NT2/D1 (cell line): ENCODE measurements around the gene UGT2A1.

ENCODE experiments used
- DNase-seq: peaks from one replicate; pipeline ENCODE4 v3.0.0-alpha.2; 2011; ENCODE audit warnings: low read depth, low spot score
- H3K27me3 ChIP-seq: 2 replicates; pipeline ENCODE4 v1.6.0; 2011; ENCODE audit warnings: mild to moderate bottlenecking; ENCODE audit not compliant: insufficient read length, insufficient read depth
- H3K36me3 ChIP-seq: 2 replicates; pipeline ENCODE4 v1.6.1; 2011; ENCODE audit warnings: mild to moderate bottlenecking, low read length, mixed read lengths; ENCODE audit not compliant: insufficient read depth, insufficient read length
- H3K4me1 ChIP-seq: 2 replicates; pipeline ENCODE4 v1.5.1; 2011; ENCODE audit not compliant: insufficient read depth, insufficient read length
- H3K4me3 ChIP-seq: 2 replicates; pipeline ENCODE4 v1.5.1; 2011; ENCODE audit warnings: low read depth; ENCODE audit not compliant: insufficient read length
- H3K9ac ChIP-seq: 2 replicates; pipeline ENCODE4 v1.6.0; 2011; ENCODE audit warnings: low read depth; ENCODE audit not compliant: insufficient read length
- H3K9me3 ChIP-seq: 2 replicates; pipeline ENCODE4 v1.5.1; 2011; ENCODE audit warnings: mild to moderate bottlenecking, low read length; ENCODE audit not compliant: insufficient read depth
- SUZ12 ChIP-seq: IDR thresholded peaks from 2 replicates; pipeline ENCODE4 v1.6.1; 2011; ENCODE audit not compliant: insufficient read length, insufficient read depth; ENCODE audit errors: extremely low read depth
- YY1 ChIP-seq: IDR thresholded peaks from 2 replicates; pipeline ENCODE4 v1.6.1; 2011; ENCODE audit not compliant: insufficient read length, insufficient read depth
- ZNF274 ChIP-seq: IDR thresholded peaks from 2 replicates; pipeline ENCODE4 v1.6.1; 2011; ENCODE audit warnings: mild to moderate bottlenecking, low read depth, low read length

Gene UGT2A1

GRCh38 chr4:69584135-69584534, 68.9 kb downstream of the UGT2A1 start:
- H3K9ac ChIP-seq, result no peak overlapping the region
- no peaks in the 10 kb centered on the region for H3K36me3 ChIP-seq
- H3K4me3 ChIP-seq, result no peak overlapping the region
- H3K27me3 ChIP-seq, result no peaks in the 10 kb centered on the region
- no peaks in the 10 kb centered on the region for H3K4me1 ChIP-seq
- TF ChIP-seq ZNF274 (no peak), SUZ12 (no peak), YY1 (no peak)
- no peaks in the 10 kb centered on the region for H3K9me3 ChIP-seq
- DNase-seq, result no peak

- Histone ChIP-seq H3K9ac (no peak overlapping the region), H3K4me3 (no peak overlapping the region), H3K9me3 (no peaks in the 10 kb centered on the region), H3K36me3 (no peaks in the 10 kb centered on the region), H3K4me1 (no peaks in the 10 kb centered on the region), H3K27me3 (no peaks in the 10 kb centered on the region)
- no peak for TF ChIP-seq SUZ12
- TF ChIP-seq ZNF274, result no peak
- TF ChIP-seq YY1, result no peak
- DNase-seq, result no peak
These were observed 69.5 kb downstream of the UGT2A1 start for GRCh38 chr4:69583543-69583942.

- no peak for TF ChIP-seq YY1
- TF ChIP-seq SUZ12, result no peak
- TF ChIP-seq ZNF274, result no peak
- H3K27me3 ChIP-seq, result no peaks in the 10 kb centered on the region
- H3K9ac ChIP-seq, result no peak overlapping the region
These were observed 75.8 kb downstream of the UGT2A1 start for GRCh38 chr4:69577245-69577644.

GRCh38 chr4:69576251-69576877, 76.7 kb downstream of the UGT2A1 start:
- H3K4me3 ChIP-seq, result no peak overlapping the region
- no peak for TF ChIP-seq ZNF274
- TF ChIP-seq YY1, result no peak
- no peak for TF ChIP-seq SUZ12
- H3K36me3 ChIP-seq, result no peaks in the 10 kb centered on the region
- no peaks in the 10 kb centered on the region for H3K27me3 ChIP-seq
- no peak for DNase-seq
- H3K9me3 ChIP-seq, result no peaks in the 10 kb centered on the region; the same call in 1 of the 2 replicates
- H3K4me1 ChIP-seq, result no peaks in the 10 kb centered on the region
- no peak overlapping the region for H3K9ac ChIP-seq

More at GRCh38 chr4:69577245-69577644, 75.8 kb downstream of the UGT2A1 start:
- no peaks in the 10 kb centered on the region for H3K4me1 ChIP-seq
- H3K9me3 ChIP-seq, result no peaks in the 10 kb centered on the region; the same call in 1 of the 2 replicates
- no peaks in the 10 kb centered on the region for H3K36me3 ChIP-seq
- DNase-seq, result no peak
- no peak overlapping the region for H3K4me3 ChIP-seq

GRCh38 chr4:69568787-69569186, 84.3 kb downstream of the UGT2A1 start:
- Histone ChIP-seq H3K4me1 (no peaks in the 10 kb centered on the region), H3K9ac (no peak overlapping the region), H3K36me3 (no peaks in the 10 kb centered on the region), H3K9me3 (no peaks in the 10 kb centered on the region), H3K27me3 (no peaks in the 10 kb centered on the region), H3K4me3 (no peak overlapping the region)
- TF ChIP-seq ZNF274 (no peak), YY1 (no peak), SUZ12 (no peak)
- DNase-seq, result no peak

GRCh38 chr4:69563424-69563823, 89.6 kb downstream of the UGT2A1 start:
- TF ChIP-seq SUZ12 (no peak), ZNF274 (no peak), YY1 (no peak)
- Histone ChIP-seq H3K4me3 (no peak overlapping the region), H3K36me3 (no peaks in the 10 kb centered on the region), H3K9me3 (no peaks in the 10 kb centered on the region), H3K27me3 (no peaks in the 10 kb centered on the region), H3K4me1 (no peaks in the 10 kb centered on the region), H3K9ac (no peak overlapping the region)
- DNase-seq, result no peak

GRCh38 chr4:69549651-69550050, 103.4 kb downstream of the UGT2A1 start:
- no peak for DNase-seq
- H3K27me3 ChIP-seq, result no peaks in the 10 kb centered on the region
- no peak overlapping the region for H3K4me3 ChIP-seq
- H3K9ac ChIP-seq, result no peak overlapping the region
- no peaks in the 10 kb centered on the region for H3K36me3 ChIP-seq
- H3K4me1 ChIP-seq, result no peaks in the 10 kb centered on the region
- no peaks in the 10 kb centered on the region for H3K9me3 ChIP-seq
- TF ChIP-seq SUZ12, result no peak
- TF ChIP-seq YY1, result no peak
- no peak for TF ChIP-seq ZNF274
